HL-60 (cell line): ENCODE measurements around the gene TOGARAM2.

Experiments
- DNase-seq, 2 experiments: peaks; one replicate each; pipeline ENCODE4 v3.0.0-alpha.2; 2010 to 2020; ENCODE audit warnings: low read depth in 1 of 2, low spot score in 1 of 2
- H3K27ac ChIP-seq: fragments of 250-450 bp; sonication (Bioruptor Pico); replicated peaks from 2 replicates; pipeline ENCODE4 v1.5.1; 2020; ENCODE audit warnings: mild to moderate bottlenecking, moderate library complexity
- H3K27me3 ChIP-seq: fragments of 250-450 bp; sonication (Bioruptor Pico); 2 replicates; pipeline ENCODE4 v1.5.1; 2021; ENCODE audit warnings: mild to moderate bottlenecking, moderate library complexity; ENCODE audit not compliant: insufficient read depth, poor library complexity, severe bottlenecking
- H3K4me3 ChIP-seq: replicated peaks from 2 replicates; pipeline ENCODE4 v1.5.1; 2011; ENCODE audit warnings: mild to moderate bottlenecking, control low read depth, low read length; ENCODE audit not compliant: insufficient read depth
- CTCF ChIP-seq: IDR thresholded peaks from one replicate; pipeline ENCODE4 v1.5.1; 2011; ENCODE audit warnings: low read length, control low read depth, inconsistent platforms; ENCODE audit not compliant: insufficient read depth
- GABPA ChIP-seq: IDR thresholded peaks from 2 replicates; pipeline ENCODE4 v1.6.1; 2012; ENCODE audit warnings: low read depth
- POLR2AphosphoS5 ChIP-seq: IDR thresholded peaks from 2 replicates; pipeline ENCODE4 v1.6.1; 2012; ENCODE audit warnings: low read depth
- REST ChIP-seq: IDR thresholded peaks from 2 replicates; pipeline ENCODE4 v1.6.1; 2012; ENCODE audit warnings: low read depth; ENCODE audit not compliant: insufficient replicate concordance
- SPI1 ChIP-seq: IDR thresholded peaks from 2 replicates; pipeline ENCODE4 v1.6.1; 2012; ENCODE audit warnings: low read depth, mild to moderate bottlenecking, borderline replicate concordance

The TOGARAM2 gene

GRCh38 chr2:29005331-29005730 is 24.2 kb downstream of the TOGARAM2 start:
- Histone ChIP-seq H3K4me3 (no peak overlapping the region), H3K27ac (no peak overlapping the region), H3K27me3 (no peaks in the 10 kb centered on the region)
- DNase-seq = no peak
- TF ChIP-seq REST (no peak), CTCF (no peak), POLR2AphosphoS5 (no peak), GABPA (no peak)

GRCh38 chr2:29006092-29006979 is 25.2 kb downstream of the TOGARAM2 start:
- no peak overlapping the region for H3K4me3 ChIP-seq
- TF ChIP-seq SPI1 (peak; percentile 74; the same call in 1 of the 2 replicates), REST (no peak), GABPA (no peak), CTCF (no peak), POLR2AphosphoS5 (no peak)
- no peak overlapping the region for H3K27ac ChIP-seq
- peak in 1 of 2 experiments; percentile 39 for DNase-seq
- H3K27me3 ChIP-seq = no peaks in the 10 kb centered on the region

- H3K27me3 ChIP-seq = no peaks in the 10 kb centered on the region
- TF ChIP-seq GABPA (no peak), REST (no peak), SPI1 (no peak), POLR2AphosphoS5 (no peak), CTCF (no peak)
- no peak overlapping the region for H3K27ac ChIP-seq
- H3K4me3 ChIP-seq = no peak overlapping the region
- DNase-seq = no peak
Measured at GRCh38 chr2:29006980-29007301, 25.8 kb downstream of the TOGARAM2 start.
